KMS-11 (cell line): ENCODE measurements around the gene SMIM24.
"Not testable (repeated sequence)": the region's sequence is repeated elsewhere in the genome, so short reads cannot be mapped to it uniquely, and the experiment has no call there.

ENCODE experiments used
- H2AFZ ChIP-seq: fragments of 200-600 bp; sonication (generic); 2 replicates; pipeline ENCODE4 v1.6.1; 2016; ENCODE audit warnings: antibody characterized with exemption, mixed run types, low read depth
- H3K27ac ChIP-seq: fragments of 200-600 bp; sonication (generic); 2 replicates; pipeline ENCODE4 v1.6.1; 2016; ENCODE audit warnings: mild to moderate bottlenecking, mixed run types
- H3K27me3 ChIP-seq: fragments of 200-600 bp; sonication (generic); 2 replicates; pipeline ENCODE4 v1.6.1; 2017; ENCODE audit warnings: mild to moderate bottlenecking, low read depth, mixed run types, moderate library complexity; ENCODE audit not compliant: insufficient read depth
- H3K36me3 ChIP-seq: fragments of 200-600 bp; sonication (generic); 2 replicates; pipeline ENCODE4 v1.6.1; 2017; ENCODE audit warnings: mild to moderate bottlenecking, mixed run types; ENCODE audit not compliant: insufficient read depth
- H3K4me1 ChIP-seq: fragments of 200-600 bp; sonication (generic); 2 replicates; pipeline ENCODE4 v1.6.1; 2016; ENCODE audit warnings: mild to moderate bottlenecking, low read depth, mixed run types; ENCODE audit not compliant: poor library complexity, severe bottlenecking
- H3K4me2 ChIP-seq: fragments of 200-600 bp; sonication (generic); 2 replicates; pipeline ENCODE4 v1.7.0; 2016; ENCODE audit warnings: mild to moderate bottlenecking, mixed run types
- H3K4me3 ChIP-seq: fragments of 200-600 bp; sonication (generic); IDR thresholded peaks from 2 replicates; pipeline ENCODE4 v1.6.1; 2017; ENCODE audit warnings: low read depth, low read length, mixed read lengths; ENCODE audit not compliant: insufficient read depth
- H3K79me2 ChIP-seq: fragments of 200-600 bp; sonication (generic); 2 replicates; pipeline ENCODE4 v1.6.1; 2016; ENCODE audit warnings: low read depth, mixed run types; ENCODE audit not compliant: insufficient read depth
- H3K9ac ChIP-seq: fragments of 200-600 bp; sonication (generic); 2 replicates; pipeline ENCODE4 v1.6.1; 2016; ENCODE audit warnings: mild to moderate bottlenecking, mixed run types
- H4K20me1 ChIP-seq: fragments of 200-600 bp; sonication (generic); 2 replicates; pipeline ENCODE4 v1.6.1; 2016; ENCODE audit warnings: mild to moderate bottlenecking, mixed run types; ENCODE audit not compliant: insufficient read depth
- TF ChIP-seq, protein P1 (sequence below): fragments of 200-600 bp; sonication (generic); conservative IDR thresholded peaks from 2 replicates; pipeline ENCODE4 v1.6.1; 2017; ENCODE audit warnings: low read depth, mild to moderate bottlenecking, antibody characterized with exemption, low read length, moderate library complexity, mixed read lengths

SMIM24 gene

DNA sequence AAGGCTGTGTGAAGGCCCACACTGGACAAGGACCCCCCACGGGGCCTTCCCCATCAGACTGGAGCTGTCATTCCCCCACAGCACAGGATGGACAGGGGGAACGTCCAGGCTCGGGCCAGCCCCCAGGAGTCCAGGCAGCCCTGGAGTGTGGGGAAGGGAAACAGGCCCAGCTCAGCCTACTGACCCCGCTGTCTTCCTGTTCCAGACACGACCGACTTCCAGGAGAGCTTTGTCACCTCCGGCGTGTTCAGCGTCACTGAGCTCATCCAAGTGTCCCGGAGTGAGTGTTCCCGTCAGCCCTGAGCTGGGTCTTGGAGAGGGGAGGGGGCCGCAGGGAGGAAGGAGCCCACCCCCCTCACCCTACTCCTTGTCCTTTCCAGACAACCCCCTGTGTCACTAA is 47.0 kb downstream of the SMIM24 start:
- Histone ChIP-seq H4K20me1 (no peaks in the 10 kb centered on the region), H2AFZ (no peak overlapping the region), H3K27ac (no peak overlapping the region), H3K27me3 (no peaks in the 10 kb centered on the region), H3K4me2 (no peak overlapping the region), H3K36me3 (no peaks in the 10 kb centered on the region; the same call in 1 of the 2 replicates), H3K4me1 (peaks cover 4% of the 10 kb centered on the region), H3K4me3 (no peak overlapping the region), H3K79me2 (no peaks in the 10 kb centered on the region; the same call in 1 of the 2 replicates), H3K9ac (no peak overlapping the region)
- TF ChIP-seq, protein P1, sequence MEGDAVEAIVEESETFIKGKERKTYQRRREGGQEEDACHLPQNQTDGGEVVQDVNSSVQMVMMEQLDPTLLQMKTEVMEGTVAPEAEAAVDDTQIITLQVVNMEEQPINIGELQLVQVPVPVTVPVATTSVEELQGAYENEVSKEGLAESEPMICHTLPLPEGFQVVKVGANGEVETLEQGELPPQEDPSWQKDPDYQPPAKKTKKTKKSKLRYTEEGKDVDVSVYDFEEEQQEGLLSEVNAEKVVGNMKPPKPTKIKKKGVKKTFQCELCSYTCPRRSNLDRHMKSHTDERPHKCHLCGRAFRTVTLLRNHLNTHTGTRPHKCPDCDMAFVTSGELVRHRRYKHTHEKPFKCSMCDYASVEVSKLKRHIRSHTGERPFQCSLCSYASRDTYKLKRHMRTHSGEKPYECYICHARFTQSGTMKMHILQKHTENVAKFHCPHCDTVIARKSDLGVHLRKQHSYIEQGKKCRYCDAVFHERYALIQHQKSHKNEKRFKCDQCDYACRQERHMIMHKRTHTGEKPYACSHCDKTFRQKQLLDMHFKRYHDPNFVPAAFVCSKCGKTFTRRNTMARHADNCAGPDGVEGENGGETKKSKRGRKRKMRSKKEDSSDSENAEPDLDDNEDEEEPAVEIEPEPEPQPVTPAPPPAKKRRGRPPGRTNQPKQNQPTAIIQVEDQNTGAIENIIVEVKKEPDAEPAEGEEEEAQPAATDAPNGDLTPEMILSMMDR, result no peak

DNA sequence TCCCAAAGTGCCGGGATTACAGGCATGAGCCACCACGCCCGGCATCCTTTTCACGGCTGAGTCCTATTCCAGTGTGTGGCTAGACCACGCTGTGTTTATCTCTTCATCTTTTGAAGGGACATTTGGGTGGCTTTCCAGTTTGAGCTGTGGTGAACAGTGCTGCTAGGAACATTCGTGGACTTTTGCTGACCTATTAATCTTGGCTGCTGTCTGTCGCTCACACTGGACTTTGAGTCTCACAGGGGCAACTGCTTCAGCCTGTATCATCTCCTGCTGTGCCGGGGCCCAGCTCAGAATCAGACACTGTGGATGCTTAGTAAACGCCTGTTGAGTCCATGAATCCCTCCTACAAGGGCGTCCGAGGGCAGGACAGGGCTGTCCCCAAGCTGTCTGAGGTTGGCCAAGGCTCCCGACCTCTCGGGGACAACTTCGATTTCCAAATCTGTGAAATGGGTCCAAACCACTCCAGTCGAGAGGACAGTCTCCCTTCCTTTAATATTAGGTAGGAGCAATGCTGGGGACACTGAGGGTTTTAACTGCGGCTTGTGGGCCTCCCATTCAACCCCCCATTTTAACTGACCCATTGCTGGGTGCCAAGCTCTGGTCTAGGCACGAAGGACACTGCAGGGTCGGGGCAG is 48.4 kb downstream of the SMIM24 start:
- Histone ChIP-seq H2AFZ (no peak overlapping the region), H3K9ac (no peak overlapping the region), H3K79me2 (no peaks in the 10 kb centered on the region; the same call in 1 of the 2 replicates), H3K27me3 (no peaks in the 10 kb centered on the region), H3K27ac (no peak overlapping the region), H3K4me2 (no peak overlapping the region), H3K36me3 (no peaks in the 10 kb centered on the region), H3K4me3 (no peak overlapping the region), H3K4me1 (peaks cover 4% of the 10 kb centered on the region), H4K20me1 (no peaks in the 10 kb centered on the region)
- TF ChIP-seq, protein P1, result no peak

DNA sequence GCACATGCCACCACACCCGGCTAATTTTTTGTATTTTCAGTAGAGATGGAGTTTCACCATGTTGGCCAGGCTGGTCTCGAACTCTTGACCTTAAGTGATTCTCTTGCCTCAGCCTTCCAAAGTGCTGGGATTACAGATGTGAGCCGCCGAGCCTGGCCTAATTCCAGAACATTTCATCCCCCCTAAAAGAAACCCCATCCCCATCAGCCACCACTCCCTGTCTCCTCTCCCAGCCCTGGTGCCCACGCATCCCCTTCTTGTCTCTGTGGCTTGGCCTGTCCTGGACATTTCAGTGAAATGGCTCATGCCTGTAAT is 50.0 kb downstream of the SMIM24 start:
- H3K4me3 ChIP-seq, H4K20me1 ChIP-seq, H3K27me3 ChIP-seq, H3K36me3 ChIP-seq, H3K79me2 ChIP-seq, H3K4me1 ChIP-seq, H3K27ac ChIP-seq, H3K9ac ChIP-seq, H2AFZ ChIP-seq, H3K4me2 ChIP-seq: not testable (repeated sequence)

DNA sequence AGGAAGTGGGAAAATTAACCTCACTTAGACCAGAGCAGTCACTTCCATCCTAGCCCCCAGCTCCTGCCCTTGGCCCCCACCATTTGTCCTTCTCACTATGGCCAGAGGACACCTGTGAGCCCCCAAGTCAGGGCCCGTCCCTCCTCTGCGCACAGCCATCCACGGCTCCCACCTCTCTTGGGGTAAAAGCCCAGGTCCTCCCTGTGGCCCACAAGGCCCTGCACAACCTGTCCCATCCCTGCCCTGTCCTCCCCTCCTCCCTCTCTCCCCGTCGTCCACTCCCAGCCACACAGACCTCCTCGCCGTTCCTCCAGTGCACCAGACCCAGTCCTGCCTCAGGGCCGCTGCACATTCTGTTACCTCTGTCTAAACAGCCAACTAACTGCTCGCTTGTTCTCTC is 53.9 kb downstream of the SMIM24 start:
- Histone ChIP-seq H3K4me3 (no peak overlapping the region), H3K4me2 (no peak overlapping the region), H3K9ac (no peak overlapping the region), H3K27me3 (no peaks in the 10 kb centered on the region), H3K4me1 (no peaks in the 10 kb centered on the region), H3K36me3 (no peaks in the 10 kb centered on the region), H2AFZ (no peak overlapping the region), H3K79me2 (peaks cover 4% of the 10 kb centered on the region; the same call in 1 of the 2 replicates), H3K27ac (no peak overlapping the region), H4K20me1 (no peaks in the 10 kb centered on the region)
- TF ChIP-seq, protein P1, result no peak
